Endothelial cell of umbilical vein (primary cell): ENCODE results near the gene HSPB8. TPM values are rescaled to one million over a fixed set of nuclear protein-coding genes. Genes with fewer than 3 reads are reported as not detected.

ENCODE experiments used
- BruUV-seq: library from RNA; stranded (reverse); fragments of 400-500 nt; replicated peaks from 2 replicates; lab custom pipeline; 2021; lab: Mats Ljungman, UMichigan
- CTCF ChIA-PET: fragments of 300-600, 350-600 bp; sonication (Branson Sonifier 250); formaldehyde crosslinking; loops from one replicate; lab custom pipeline; 2021; ENCODE audit warnings: antibody characterized with exemption, inconsistent platforms; lab: Charles Lee
- POLR2A ChIA-PET: fragments of 300-600, 350-600 bp; sonication (Branson Sonifier 250); formaldehyde crosslinking; loops from one replicate; lab custom pipeline; 2021; ENCODE audit warnings: antibody characterized with exemption, inconsistent platforms; lab: Charles Lee
- DNase-seq: peaks from one replicate; pipeline ENCODE4 v3.0.0-alpha.2; 2011; ENCODE audit warnings: low read depth, low spot score
- FAIRE-seq: peaks from 2 replicates; lab custom pipeline; 2011; peaks lifted over from hg19 to GRCh38; lab: Jason Lieb, UNC
- H2AFZ ChIP-seq: 2 replicates; pipeline ENCODE4 v1.6.0; 2012; ENCODE audit warnings: low read depth, low read length, control low read depth, inconsistent platforms
- H3K27ac ChIP-seq: 2 replicates; pipeline ENCODE4 v1.5.1; 2011; ENCODE audit warnings: low read depth, mild to moderate bottlenecking, control low read depth, low read length, moderate library complexity; ENCODE audit not compliant: insufficient read depth
- H3K27me3 ChIP-seq, 2 experiments: 2 replicates each; pipeline versions ENCODE4 v1.6.0 to v1.6.1; 2011; ENCODE audit warnings: low read length in 2 of 2, mixed read lengths in 1 of 2; ENCODE audit not compliant: control insufficient read depth in 2 of 2, insufficient read depth in 2 of 2
- H3K36me3 ChIP-seq, 2 experiments: 2 replicates in 1 of 2; 3 replicates in 1 of 2; pipeline ENCODE4 v1.5.1; 2011; ENCODE audit warnings: low read length in 2 of 2, mild to moderate bottlenecking in 1 of 2, moderate library complexity in 1 of 2; ENCODE audit not compliant: control insufficient read depth in 2 of 2, insufficient read depth in 2 of 2; ENCODE audit errors: extremely low read depth in 1 of 2
- H3K4me1 ChIP-seq: 3 replicates; pipeline ENCODE4 v1.5.1; 2011; ENCODE audit warnings: mild to moderate bottlenecking, low read length; ENCODE audit not compliant: control insufficient read depth, insufficient read depth; ENCODE audit errors: extremely low read depth
- H3K4me2 ChIP-seq: 2 replicates; pipeline ENCODE4 v1.6.1; 2011; ENCODE audit warnings: low read length, control low read depth, mixed read lengths; ENCODE audit not compliant: insufficient read depth
- H3K4me3 ChIP-seq, 3 experiments: fragments of 200-600 bp in 1 of 3; sonication (generic), shearing (Covaris generic) in 1 of 3; replicated peaks in 1 of 3; 2 replicates each; pipeline ENCODE4 v1.5.1; 2011 to 2016; ENCODE audit warnings: control low read depth in 3 of 3, low read length in 3 of 3, mild to moderate bottlenecking in 2 of 3, inconsistent platforms in 1 of 3, low read depth in 1 of 3, moderate library complexity in 1 of 3; ENCODE audit not compliant: insufficient read depth in 1 of 3
- H3K79me2 ChIP-seq: 2 replicates; pipeline ENCODE4 v1.6.0; 2012; ENCODE audit warnings: low read length, inconsistent platforms; ENCODE audit not compliant: control insufficient read depth, insufficient read depth
- H3K9ac ChIP-seq: replicated peaks from 2 replicates; pipeline ENCODE3; 2011; ENCODE audit warnings: low read length, control low read depth; ENCODE audit not compliant: insufficient read depth; ENCODE audit errors: extremely low read depth
- H3K9me1 ChIP-seq: replicated peaks from 3 replicates; pipeline ENCODE4 v1.6.0; 2011; ENCODE audit warnings: mild to moderate bottlenecking, low read length; ENCODE audit not compliant: control insufficient read depth, insufficient read depth; ENCODE audit errors: extremely low read depth
- H3K9me3 ChIP-seq: replicated peaks from 2 replicates; pipeline ENCODE4 v1.5.1; 2012; ENCODE audit warnings: low read length, inconsistent platforms; ENCODE audit not compliant: control insufficient read depth, insufficient read depth
- H4K20me1 ChIP-seq: replicated peaks from 2 replicates; pipeline ENCODE3; 2011; ENCODE audit warnings: mild to moderate bottlenecking, low read length; ENCODE audit not compliant: control insufficient read depth, insufficient read depth; ENCODE audit errors: extremely low read depth
- EZH2 ChIP-seq: IDR thresholded peaks from 2 replicates; pipeline ENCODE4 v1.6.1; 2012; ENCODE audit warnings: borderline replicate concordance, low read depth, mild to moderate bottlenecking, moderate library complexity, low read length, inconsistent platforms; ENCODE audit not compliant: severe bottlenecking
- FOS ChIP-seq: IDR thresholded peaks from 2 replicates; pipeline ENCODE4 v1.6.1; 2011; ENCODE audit warnings: mild to moderate bottlenecking, low read length, moderate library complexity, borderline replicate concordance; ENCODE audit not compliant: insufficient read depth
- JUN ChIP-seq: IDR thresholded peaks from 2 replicates; pipeline ENCODE4 v1.6.1; 2011; ENCODE audit warnings: borderline replicate concordance, low read depth; ENCODE audit not compliant: insufficient read length, insufficient read depth
- MYC ChIP-seq: IDR thresholded peaks from one replicate; pipeline ENCODE4 v1.6.1; 2011; ENCODE audit warnings: mild to moderate bottlenecking, low read depth, low read length
- POLR2A ChIP-seq: IDR thresholded peaks from 2 replicates; pipeline ENCODE4 v1.6.1; 2012; ENCODE audit warnings: low read depth, mild to moderate bottlenecking, control low read depth, low read length
- dilution Hi-C: fragments of 300-500 bp; cut with MboI; formaldehyde crosslinking; loops from one replicate; pipeline ENCODE4 v1.15.0; 2019; ENCODE audit warnings: low sequenced_read_pairs; ENCODE audit not compliant: extremely low pct_ligation_motif_present
- intact Hi-C: fragments of 100-400 bp; cut with micrococcal nuclease; formaldehyde crosslinking; loops from one replicate; pipeline ENCODE4 v1.10.0; 2022
- polyA plus RNA-seq, 4 experiments: library from polyadenylated mRNA; depleted of rRNA in 3 of 4; stranded (reverse) in 3 of 4; unstranded in 1 of 4; fragments of >200 nt; gene quantifications; 2 replicates each; pipeline versions ENCODE4 v1.2.1 to v1.2.3, GENCODE V29; 2011 to 2012; ENCODE audit warnings: missing spikeins in 1 of 4
- total RNA-seq: library from RNA; stranded (reverse); gene quantifications from 2 replicates; pipeline ENCODE4 v1.2.3, GENCODE V29; 2021
- TF ChIP-seq, protein P1 (sequence below), 2 donors: IDR thresholded peaks; 1 replicate in 1 of 2; 2 replicates in 1 of 2; pipeline ENCODE4 v1.5.1; 2011; ENCODE audit warnings: low read length in 2 of 2, mild to moderate bottlenecking in 2 of 2, moderate library complexity in 2 of 2, control low read depth in 1 of 2, inconsistent platforms in 1 of 2, low read depth in 1 of 2; ENCODE audit not compliant: insufficient read depth in 1 of 2; ENCODE audit errors: extremely low read depth in 1 of 2

Gene HSPB8
- total and polyA plus RNA-seq, 2 donors (not counting 3 experiments of a cell fraction or from before 2014, with no cell fraction given), result 10.8 to 14.7 TPM

DNA sequence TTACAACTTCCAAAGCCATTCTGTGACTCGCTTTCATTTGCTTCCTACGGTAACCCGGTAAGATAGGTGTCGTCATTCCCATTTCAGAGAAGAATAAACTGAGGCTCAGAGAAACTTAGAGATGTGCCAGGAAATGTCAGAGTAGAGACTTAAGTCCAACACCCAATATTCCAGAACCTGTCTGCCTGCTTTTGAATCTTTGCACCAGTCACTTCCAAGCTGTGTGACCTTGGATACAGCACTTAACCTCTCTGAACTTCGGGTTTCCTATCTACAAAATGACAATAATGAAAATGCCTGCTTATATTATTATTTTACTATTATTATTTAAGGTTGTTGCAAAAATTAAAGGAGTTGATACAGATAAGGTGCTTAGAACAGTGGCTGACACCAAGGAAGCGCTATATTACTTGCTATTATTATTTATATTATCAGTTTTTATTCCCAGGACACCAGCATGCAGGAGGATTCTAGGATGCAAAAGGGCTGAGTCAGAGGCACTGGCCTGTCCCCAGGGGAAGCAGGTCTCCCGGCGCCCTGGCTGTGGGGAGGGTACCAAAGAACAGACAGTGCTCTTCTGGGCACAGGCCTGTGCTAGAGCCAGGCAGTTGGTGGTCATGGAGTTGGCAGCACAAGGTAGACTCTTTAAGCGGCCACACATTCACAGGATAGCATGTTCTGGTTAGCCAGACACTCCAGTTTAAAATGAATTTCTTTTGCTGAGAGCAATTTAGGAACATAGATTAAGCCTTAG, 5.4 kb downstream of the HSPB8 start:
- H3K4me2 ChIP-seq, result no peak overlapping the region
- intact Hi-C loops (no loop called here), dilution Hi-C loops (no loop called here)
- no TSS peak for BruUV-seq
- TF ChIP-seq FOS (no peak), EZH2 (no peak)
- H3K4me3 ChIP-seq, result no peak overlapping the region
- H2AFZ ChIP-seq, result no peak overlapping the region
- no peak overlapping the region for H3K27ac ChIP-seq
- no peaks in the 10 kb centered on the region for H3K27me3 ChIP-seq
- FAIRE-seq (no peak), DNase-seq (no peak)
- H3K36me3 ChIP-seq, result peaks cover 0 to 2% of the 10 kb centered on the region in 2 experiments
- H4K20me1 ChIP-seq, result no peaks in the 10 kb centered on the region
- ChIA-PET POLR2A (no interaction called here), CTCF (interaction anchor here (0.8 kb wide), 1 partner anchor 69 kb away, joined by 3 read pairs; no protein-coding TSS in a partner anchor)
- H3K9me3 ChIP-seq, result no peaks in the 10 kb centered on the region
- H3K4me1 ChIP-seq, result peaks cover 26% of the 10 kb centered on the region
- H3K9ac ChIP-seq, result no peak overlapping the region
- H3K79me2 ChIP-seq, result no peaks in the 10 kb centered on the region
- no peaks in the 10 kb centered on the region for H3K9me1 ChIP-seq

DNA sequence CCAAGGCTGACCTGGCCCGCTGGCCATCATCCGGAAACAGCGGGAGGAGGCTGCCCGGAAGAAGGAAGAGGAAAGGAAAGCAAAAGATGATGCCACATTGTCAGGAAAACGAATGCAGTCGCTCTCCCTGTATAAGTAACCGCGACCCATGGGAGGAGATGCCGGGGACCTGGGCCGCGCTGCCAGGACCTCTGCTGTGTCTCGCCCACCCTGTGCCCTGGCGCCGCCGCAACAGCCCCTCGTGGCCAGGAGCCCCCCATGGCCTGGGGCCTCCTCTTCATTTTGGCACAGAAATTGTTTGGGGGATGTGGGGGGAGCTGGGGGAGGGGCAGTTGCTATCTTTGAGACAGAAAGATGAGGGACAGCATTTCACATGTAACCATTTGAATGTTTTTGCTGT, 16.5 kb downstream of the HSPB8 start:
- dilution Hi-C loops (no loop called here), intact Hi-C loops (no loop called here)
- H3K4me3 ChIP-seq, result no peak overlapping the region
- H3K4me2 ChIP-seq, result no peak overlapping the region
- H3K36me3 ChIP-seq, result peaks cover 2 to 4% of the 10 kb centered on the region in 2 experiments
- H2AFZ ChIP-seq, result no peak overlapping the region
- no peak overlapping the region for H3K9ac ChIP-seq
- DNase-seq (no peak), FAIRE-seq (no peak)
- TF ChIP-seq JUN, result no peak
- TF ChIP-seq POLR2A, result no peak
- TF ChIP-seq FOS, result no peak
- TF ChIP-seq, protein P1, sequence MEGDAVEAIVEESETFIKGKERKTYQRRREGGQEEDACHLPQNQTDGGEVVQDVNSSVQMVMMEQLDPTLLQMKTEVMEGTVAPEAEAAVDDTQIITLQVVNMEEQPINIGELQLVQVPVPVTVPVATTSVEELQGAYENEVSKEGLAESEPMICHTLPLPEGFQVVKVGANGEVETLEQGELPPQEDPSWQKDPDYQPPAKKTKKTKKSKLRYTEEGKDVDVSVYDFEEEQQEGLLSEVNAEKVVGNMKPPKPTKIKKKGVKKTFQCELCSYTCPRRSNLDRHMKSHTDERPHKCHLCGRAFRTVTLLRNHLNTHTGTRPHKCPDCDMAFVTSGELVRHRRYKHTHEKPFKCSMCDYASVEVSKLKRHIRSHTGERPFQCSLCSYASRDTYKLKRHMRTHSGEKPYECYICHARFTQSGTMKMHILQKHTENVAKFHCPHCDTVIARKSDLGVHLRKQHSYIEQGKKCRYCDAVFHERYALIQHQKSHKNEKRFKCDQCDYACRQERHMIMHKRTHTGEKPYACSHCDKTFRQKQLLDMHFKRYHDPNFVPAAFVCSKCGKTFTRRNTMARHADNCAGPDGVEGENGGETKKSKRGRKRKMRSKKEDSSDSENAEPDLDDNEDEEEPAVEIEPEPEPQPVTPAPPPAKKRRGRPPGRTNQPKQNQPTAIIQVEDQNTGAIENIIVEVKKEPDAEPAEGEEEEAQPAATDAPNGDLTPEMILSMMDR (IDR thresholded peaks at IDR 0.05; ENCODE audit: extremely low read depth in 1 of 2, insufficient read depth in 1 of 2, low read depth in 1 of 2, low read length in 2 of 2), result no peak
- no peak for TF ChIP-seq MYC
- H3K27me3 ChIP-seq, result no peaks in the 10 kb centered on the region
- H3K79me2 ChIP-seq, result no peaks in the 10 kb centered on the region
- ChIA-PET POLR2A (no interaction called here), CTCF (no interaction called here)
- H3K4me1 ChIP-seq, result no peaks in the 10 kb centered on the region
- no peaks in the 10 kb centered on the region for H3K9me1 ChIP-seq
- BruUV-seq, result no TSS peak
- H3K9me3 ChIP-seq, result no peaks in the 10 kb centered on the region
- no peak overlapping the region for H3K27ac ChIP-seq
- H4K20me1 ChIP-seq, result no peaks in the 10 kb centered on the region
